Stimulated activated CD8-positive, alpha-beta memory T cell treated with anti-CD3 and anti-CD28 coated beads, Interleukin-7, amount 100 ng/mL, for 24 hours (primary cell): ENCODE measurements around the gene USP7.

ENCODE experiments used
- DNase-seq: peaks from one replicate; pipeline ENCODE4 v3.0.0-alpha.2; 2020; ENCODE audit warnings: low read depth

USP7 gene

DNA sequence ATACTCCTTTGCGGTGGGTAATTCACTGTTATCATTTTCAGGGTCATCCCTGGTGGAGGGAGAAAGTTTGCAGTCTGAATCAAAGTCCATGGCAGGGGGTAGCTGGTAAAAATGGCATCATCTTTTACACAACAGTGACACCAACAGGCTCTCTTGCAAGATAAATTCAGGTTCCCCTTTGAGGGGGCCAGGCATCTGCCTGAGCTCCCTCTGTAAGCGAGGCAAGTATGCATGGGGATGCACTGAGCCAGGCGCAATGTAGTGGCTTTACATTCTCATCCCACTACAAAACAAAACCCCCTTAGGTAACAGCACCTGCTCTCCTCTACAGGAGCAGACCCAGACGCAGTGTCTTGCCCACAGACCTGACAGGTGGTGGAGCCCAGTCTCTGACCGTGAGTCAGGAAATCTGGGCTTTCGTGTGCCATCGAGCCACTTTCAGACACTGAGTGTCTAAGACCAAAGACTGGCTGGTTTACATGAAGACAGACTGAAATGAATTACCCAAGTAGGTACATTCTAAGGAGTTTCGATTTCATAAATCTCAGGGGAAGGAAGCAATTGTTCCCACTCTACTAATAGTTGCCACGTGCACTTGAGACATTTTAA lies 63.9 kb downstream of the USP7 start:
- DNase-seq: no peak

GRCh38 chr16:8898660-8899318 lies 64.9 kb downstream of the USP7 start:
- no peak for DNase-seq

DNA sequence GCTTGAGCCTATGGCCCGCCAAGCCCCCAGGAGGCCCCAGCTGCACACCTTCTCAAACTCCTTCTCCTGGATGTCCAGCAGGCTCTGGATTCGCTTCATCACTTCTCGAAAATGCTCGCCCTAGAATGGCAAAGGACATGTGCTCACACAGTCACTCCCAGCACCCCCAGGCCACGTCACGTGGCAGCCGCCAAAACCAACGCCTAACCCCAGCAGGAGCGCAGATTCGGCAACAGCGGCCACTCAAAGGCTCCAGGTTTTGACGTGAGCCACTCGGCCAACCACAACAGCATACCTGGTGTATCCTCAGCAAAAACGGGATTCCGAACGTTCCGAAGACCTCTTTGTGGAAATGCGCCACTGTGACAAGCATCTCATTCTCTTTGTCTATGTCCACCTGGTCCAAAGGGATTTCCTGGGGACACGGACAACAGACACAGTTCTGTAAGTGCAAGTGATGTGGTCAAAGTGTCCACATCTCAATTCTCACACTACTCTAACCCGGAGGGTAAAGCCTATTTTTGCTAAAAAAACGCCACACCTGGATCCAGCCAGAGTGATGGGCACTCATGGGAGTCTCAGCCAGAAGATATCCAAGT lies 68.9 kb downstream of the USP7 start:
- no peak for DNase-seq

GRCh38 chr16:8893976-8894690 lies 69.6 kb downstream of the USP7 start:
- DNase-seq: no peak

DNA sequence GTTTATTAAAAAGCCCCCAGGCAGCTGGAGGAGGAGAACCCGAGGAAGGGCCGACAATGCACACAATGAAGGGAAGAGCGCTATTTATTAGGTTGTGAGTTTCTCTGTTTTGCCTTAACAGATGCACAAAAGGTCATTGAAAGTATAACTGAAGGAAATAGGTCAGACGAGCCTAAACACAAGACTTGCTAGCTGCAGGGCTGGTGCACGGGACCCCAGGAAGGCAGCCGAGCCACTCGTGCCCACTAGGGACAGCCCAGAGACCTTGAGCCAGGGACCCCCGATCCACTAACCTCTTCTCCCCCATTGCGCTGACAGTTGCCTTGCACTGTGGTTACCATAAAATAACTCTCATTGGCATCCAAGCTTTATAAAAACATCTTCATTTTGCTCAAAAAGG lies 70.3 kb downstream of the USP7 start:
- DNase-seq: no peak

DNA sequence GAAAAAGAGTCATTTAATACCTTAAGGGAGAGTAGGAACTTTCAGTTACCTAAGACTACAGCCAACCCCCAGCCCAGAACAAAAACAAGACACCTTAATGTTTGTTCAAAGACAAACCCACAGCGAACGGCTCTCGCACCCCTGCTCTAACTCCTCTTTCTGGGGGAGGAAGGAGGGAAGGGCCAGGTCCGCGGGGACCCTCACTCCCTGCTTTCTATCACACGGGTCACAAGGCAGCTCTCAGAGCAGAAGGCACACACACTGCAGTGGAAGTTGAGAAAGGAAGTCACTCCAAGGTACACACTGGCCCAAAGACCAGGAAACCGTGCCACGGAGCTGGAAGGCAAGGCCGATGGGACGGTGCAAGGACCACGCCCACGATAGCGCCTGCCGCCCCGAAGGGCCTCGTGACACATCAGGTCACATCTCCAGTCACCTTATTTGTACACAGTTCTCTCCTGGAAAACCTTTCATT lies 71.6 kb downstream of the USP7 start:
- no peak for DNase-seq

DNA sequence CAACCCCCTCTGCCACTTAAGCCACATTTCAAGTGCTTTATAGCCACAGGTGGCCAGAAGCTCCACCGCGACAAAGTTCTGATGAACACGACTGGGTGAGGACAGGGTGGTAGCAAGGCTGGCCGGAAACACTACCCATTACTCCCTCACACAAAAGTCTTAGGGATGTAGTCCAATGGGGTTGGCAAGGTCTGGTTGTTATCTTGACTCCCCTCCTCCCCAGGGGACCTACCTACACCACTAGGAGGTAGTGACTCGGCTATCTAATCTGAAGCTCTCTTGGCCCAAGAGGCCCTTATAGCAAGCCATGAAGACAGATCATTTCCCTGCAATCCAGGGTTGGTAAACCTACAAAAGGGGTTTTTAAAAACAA lies 73.2 kb downstream of the USP7 start:
- no peak for DNase-seq

DNA sequence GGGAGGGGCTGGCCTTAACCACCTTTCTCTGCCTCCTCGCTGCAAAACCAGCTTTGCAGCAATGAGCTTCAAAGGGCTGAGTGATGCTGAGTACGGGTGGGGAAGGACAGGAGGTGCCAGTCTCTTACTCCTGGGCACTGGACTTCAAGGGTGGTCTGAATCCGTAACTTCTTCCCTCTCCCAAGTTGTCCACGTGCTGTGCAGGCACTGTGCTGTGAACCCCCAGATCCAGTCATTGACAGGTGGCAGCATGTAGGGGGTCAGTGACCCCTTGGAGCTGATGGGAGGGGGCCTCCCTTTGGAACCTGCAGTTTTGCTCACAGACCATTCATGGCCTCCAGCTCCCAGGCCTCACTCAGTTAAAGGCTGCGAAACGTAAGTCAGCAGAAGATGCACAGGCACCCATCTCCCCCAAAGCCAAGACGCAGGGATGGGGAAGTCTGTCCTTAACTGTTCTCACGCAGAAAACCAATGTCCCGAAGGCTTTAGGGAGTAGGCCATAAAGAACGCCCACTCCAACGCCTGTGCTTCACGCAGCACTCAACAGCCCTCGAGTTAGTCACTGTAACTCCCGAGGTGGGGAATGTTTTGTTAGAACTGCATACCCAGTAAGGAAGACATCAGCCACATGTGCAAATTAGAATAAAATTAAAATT lies 73.7 kb downstream of the USP7 start:
- DNase-seq: no peak

DNA sequence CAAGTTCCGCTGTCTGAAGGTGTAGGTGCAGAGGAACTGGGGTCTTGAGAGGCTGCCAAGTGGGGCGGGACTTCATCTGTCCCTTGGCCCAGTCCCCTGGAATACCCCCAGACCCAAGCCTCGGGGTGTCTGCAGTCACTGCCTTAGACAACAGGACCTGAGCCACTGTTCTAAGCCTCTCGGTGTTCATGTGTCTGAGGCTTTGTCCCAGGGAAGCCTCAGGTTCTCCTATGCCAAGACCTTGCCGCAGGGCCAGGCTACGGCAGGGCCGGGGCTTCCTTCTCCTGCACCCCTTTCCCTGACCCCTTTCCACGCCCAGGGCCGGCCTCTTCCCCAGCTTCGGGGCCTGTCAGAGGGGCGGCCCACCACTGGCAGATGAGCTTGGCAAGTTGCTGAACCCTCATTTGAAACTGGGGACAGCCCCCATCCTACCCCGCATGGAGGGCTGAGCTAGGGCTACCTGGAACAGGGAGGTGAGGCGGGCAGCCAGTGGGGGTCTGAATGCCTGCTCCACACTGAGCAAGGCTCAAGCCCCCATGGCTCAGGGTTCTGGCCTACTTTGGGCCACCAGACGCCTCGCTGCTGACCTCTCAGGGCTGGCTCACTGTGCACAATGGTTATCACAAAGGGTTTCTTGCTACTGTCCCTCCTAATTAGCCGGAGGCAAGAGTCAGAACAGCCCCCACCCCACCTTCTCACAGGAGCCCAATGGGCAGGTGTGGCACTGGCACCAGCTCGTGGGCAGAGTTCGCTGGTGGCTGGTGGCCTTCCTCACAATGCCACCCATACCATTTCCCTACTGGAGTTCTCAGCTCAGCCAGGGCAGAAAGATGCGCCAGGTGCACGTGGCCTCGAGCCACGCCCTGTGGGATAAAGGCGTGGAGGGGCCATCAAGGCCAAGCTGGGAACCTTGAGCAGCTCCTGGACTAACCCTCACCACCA lies 74.5 kb downstream of the USP7 start:
- no peak for DNase-seq

DNA sequence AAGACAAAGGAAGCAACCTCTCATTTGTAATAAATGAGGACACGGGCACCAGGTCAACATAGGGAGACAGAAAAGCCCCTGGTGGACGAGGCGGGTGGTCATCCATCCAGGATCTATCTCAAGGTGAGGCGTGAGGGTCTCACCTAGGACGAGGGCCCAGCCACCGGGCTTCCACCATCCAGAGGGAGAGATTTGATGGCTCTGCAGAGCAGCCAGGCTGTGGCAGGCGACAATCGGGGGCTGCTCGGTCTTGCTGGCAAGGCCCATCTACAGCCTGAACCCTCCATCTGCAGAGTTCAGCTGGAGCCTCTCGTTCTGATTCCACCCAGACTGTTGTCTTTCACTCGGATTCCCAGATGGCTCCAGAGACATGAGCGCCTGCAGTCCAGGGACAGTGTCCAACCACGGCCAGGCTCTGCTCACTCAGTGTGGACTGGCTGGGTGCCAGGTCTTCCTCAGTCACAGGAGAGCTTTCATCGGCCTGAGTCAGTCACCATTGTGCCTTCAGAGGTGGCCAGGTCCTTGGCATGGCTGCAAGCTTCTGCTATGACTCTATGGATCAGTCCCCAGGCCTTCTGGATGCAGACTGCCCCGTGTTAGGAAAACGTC lies 75.7 kb downstream of the USP7 start:
- no peak for DNase-seq

GRCh38 chr16:8887431-8887765 lies 76.3 kb downstream of the USP7 start:
- no peak for DNase-seq

DNA sequence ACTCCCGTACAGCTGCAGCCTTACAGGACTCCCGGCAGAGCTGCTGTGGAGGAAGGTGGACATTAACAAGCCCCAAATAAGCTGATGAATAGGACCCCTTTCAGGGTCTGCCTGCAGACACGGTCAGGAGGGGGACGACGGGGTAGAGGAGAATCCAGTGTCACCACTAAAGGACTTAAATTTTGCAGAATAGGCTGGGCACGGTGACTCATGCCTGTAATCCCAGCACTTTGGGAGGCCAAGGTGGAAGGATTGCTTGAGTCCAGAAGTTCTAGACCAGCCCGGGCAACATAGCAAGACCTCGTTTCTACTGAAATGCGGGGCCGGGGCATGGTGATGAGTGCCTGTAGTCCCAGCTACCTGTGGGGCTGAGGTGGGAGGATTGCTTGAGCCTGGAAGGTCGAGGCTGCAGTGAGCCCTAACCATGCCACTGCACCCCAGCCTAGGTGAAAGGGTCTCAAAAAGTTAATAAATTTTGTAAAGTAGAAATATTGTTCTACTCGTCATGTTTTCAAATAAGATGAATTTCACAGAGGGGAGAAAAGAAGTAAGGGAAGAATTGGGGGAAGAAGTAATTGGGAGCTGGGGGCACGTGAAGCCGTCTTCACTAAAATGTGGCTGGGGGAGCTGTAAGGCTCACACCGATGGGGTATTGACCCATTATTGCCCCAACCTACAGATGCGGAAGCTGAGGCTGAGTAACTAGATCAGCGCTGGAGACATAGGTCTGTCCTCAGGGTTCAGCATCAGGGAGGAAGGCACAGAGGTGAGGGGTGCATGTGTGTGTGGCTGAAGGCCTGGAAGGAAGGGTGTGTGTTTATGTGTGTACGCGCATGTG lies 76.9 kb downstream of the USP7 start:
- no peak for DNase-seq

DNA sequence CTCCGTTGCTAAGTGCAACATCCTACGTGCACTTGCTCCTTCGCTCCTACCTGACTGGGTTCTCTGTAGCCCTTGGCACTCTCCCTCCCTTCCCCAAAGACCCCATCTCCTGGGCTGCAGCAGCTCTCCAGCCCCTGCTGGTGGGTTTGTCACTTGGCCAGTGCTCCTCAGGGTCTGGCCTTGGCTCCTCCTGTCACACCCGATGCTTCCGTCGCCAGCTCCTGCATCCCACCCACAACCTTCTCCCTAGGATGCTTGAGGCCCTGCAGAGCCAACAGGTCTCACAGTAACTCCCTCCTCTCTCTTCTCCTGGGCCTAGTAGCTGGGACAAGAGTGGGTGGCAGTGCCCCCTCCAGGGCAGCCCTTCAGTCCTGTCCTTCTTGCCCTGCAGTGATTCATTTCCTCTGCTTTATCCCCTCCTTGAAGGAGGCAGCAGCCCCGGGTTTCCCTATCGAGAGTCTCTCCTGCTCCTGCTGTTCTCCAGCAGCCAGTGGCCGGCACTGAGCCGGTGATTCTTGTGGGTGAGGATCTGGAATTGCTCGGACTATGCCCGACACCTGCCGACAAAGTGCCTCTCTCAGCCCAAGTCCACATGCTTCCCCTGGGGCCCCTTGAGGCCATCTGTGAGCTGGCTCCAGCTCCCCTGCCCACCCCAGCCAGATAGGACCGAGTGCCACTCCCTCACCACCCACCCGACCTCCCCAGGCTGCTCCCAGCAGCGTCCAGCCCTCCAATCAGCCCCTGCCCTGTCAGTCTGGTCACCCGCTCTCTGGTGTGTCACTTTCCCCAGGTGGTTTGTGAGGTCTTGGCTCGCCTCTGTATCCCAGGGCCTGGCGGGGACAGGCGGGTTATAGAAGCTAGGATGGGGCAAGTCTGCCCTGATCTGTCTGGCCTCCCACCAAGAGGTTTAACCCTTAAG lies 77.8 kb downstream of the USP7 start:
- no peak for DNase-seq

- DNase-seq: no peak
Observed at GRCh38 chr16:8882725-8883377, 80.9 kb downstream of the USP7 start.

DNA sequence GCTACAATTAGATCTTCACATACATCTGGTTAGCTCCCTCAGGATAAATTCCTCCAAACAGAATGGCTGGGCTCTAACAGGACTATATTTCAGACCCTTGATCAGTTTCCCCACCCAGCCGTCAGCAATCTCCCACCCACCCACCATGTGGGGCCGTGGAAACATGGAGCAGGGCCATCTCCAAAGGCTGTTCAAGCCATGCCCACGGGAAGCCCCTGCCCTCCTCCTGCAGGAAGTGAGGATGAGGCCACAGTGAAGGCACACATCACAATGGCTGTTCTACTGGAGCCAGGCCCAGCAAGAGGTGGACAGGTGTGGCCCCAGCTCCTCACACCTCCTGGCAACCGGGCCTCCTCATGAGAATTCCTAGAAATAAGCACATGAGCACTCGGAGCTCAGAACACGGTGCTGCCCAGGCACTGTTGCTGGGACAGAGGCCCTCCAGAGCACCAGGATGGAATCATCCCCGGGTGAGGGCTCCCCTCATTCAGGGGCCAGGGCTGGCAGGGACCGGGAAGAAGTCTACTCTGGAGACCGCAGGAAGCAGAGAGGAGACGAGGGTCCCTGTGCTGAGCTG lies 81.6 kb downstream of the USP7 start, which contains the start of gene LITAFD:
TSS of gene LITAFD (plus strand) at position 311 of the 577 bp plus-strand sequence. CDS start 2,005 bp downstream, outside the sequence.
- no peak for DNase-seq

DNA sequence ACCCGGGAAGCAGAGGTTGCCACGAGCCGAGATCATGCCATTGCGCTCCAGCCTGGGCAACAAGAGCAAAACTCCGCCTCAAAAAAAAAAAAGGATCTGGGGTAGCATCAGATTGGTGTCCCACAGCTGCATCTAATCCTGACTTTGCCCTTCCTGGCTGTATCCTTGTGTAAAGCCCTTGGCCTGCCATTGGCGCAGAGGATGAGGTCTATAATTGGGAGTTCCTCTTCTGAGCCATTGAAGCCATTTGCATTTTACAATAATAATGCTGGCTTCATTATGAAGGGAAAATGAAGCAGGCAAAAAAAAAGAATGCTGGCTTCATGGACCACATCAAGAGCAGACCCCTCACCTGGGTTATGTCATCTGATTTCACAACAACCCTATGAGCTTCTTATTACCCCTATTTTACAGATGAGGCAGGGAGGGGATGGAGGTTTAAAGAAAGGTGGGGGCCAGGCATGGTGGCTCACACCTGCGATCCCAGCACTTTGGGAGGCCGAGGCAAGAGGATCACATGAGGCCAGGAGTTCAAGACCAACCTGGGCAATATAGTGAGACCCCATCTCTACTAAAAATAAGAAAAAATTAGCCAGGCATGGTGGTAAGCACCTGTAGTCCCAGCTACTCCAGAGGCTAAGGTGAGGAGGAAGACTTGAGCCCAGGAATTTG lies 82.7 kb downstream of the USP7 start:
- DNase-seq: no peak

GRCh38 chr16:8878523-8878911 lies 85.2 kb downstream of the USP7 start:
- DNase-seq: no peak
